HG03439 (cell line): ENCODE results near the gene ACTRT1.

Experiments used
- ATAC-seq: cut with Tn5 transposase; IDR thresholded peaks from one replicate; pipeline ENCODE4 v1.9.1; 2021; ENCODE audit warnings: mild to moderate bottlenecking, moderate library complexity; ENCODE audit not compliant: unreplicated experiment

Gene ACTRT1

GRCh38 chrX:128052303-128052702 is at the start of gene ACTRT1:
TSS of gene ACTRT1 (minus strand) at chrX:128052403. CDS start at chrX:128052206, 197 bp downstream.
- no peak for ATAC-seq

DNA sequence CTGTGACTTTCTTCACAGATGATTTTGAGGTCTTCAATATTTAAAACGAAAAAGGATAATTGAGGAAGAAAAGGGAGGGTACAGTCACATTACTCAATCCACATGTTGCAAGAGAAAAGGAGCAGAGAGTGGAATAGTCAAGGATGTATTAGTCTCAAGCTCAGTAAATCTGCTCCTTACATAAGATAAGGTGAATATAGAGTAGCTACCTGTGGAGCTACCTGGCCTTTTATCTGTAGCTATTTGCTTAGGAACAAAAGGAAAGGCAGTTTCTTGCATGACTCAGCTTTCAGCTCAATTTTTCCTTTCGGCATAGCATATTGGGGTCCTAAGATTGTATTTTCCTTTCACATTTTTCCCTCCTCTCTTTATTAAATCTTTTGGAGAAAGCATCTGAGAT is 26.3 kb upstream of the ACTRT1 start:
- no peak for ATAC-seq

DNA sequence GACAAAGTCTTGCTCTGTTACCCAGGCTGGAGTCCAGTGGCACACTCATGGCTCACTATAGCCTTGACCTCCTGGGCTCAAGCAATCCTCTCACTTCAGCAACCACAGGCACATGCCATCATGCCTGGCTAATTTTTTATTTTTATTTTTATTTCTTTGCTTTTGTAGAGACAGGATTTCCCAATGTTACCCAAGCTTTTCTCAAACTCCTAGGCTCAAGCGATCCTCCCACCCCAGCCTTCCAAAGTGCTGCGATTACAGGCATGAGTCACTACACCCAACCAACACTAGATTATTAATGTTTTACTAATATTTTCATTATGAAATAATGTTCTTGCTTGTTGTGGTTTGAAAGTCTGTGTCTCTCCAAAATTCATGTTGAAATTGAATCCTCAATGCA is 5.2 kb upstream of the ACTRT1 start:
- no peak for ATAC-seq

DNA sequence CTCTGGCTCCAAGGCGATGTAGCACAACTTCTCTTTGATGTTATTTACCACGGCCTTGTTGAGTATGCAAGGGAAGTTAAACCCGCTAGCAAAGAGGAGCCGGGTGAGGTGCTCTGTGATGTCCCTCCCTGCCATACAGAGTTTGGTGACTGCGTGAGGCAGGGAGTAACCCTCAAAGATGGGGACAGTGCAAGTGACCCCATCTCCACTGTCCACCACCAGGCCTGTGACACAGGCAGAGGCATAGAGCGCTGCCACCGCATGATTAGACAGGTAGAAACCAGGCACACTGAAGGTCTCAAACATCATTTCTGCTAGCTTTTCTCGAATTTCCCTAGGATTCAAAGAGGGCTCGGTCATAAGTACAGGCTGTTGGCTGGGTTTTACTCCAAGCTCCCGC is 677 bp downstream of the ACTRT1 start:
- ATAC-seq = no peak

GRCh38 chrX:128035318-128035717 is 16.9 kb downstream of the ACTRT1 start:
- ATAC-seq = no peak

- no peak for ATAC-seq
Measured at GRCh38 chrX:128021566-128021965, 30.6 kb downstream of the ACTRT1 start.

- ATAC-seq = no peak
Measured at GRCh38 chrX:128020701-128021100, 31.5 kb downstream of the ACTRT1 start.

GRCh38 chrX:128019218-128019617 is 33.0 kb downstream of the ACTRT1 start:
- ATAC-seq = no peak

- no peak for ATAC-seq
Measured at GRCh38 chrX:128012015-128012414, 40.2 kb downstream of the ACTRT1 start.

DNA sequence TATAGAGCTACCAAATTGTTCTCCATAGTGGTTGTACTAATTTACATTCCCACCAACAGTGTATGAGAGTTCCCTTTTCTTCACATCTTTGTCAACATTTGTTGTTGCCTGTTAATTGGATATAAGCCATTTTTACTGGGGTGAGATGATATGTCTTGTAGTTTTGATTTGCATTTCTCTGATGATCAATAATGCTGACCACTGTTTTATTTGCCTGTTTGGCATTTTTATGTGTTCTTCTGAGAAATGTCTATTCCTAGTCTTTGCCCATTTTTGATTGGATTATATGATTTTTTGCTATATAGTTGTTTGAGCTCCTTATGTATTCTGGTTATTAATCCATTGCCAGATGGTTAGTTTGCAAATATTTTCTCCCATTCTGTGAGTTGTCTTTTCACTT is 44.3 kb downstream of the ACTRT1 start:
- ATAC-seq = no peak
